ENCODE data around the gene PPP1R15A.

DNA sequence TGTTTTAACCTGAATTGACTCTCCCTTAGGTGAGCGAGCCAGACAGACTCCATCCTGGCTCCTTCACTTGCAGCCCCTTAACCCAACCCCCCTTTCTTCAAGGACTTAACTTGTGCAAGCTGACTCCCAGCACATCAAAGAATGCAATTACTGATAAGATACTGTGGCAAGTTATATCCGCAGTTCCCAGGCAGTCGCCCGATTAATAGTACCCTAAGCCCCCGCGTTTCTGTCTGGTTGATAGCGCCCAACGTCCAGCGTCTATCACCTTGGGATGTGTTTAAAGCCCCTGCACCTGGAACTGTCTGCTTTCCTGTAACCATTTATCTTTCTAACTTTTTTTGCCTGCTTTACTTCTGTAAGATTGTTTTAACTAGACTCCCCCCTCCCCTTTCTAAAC lies 42.1 kb upstream of the PPP1R15A start:
- TF ChIP-seq, protein P1, sequence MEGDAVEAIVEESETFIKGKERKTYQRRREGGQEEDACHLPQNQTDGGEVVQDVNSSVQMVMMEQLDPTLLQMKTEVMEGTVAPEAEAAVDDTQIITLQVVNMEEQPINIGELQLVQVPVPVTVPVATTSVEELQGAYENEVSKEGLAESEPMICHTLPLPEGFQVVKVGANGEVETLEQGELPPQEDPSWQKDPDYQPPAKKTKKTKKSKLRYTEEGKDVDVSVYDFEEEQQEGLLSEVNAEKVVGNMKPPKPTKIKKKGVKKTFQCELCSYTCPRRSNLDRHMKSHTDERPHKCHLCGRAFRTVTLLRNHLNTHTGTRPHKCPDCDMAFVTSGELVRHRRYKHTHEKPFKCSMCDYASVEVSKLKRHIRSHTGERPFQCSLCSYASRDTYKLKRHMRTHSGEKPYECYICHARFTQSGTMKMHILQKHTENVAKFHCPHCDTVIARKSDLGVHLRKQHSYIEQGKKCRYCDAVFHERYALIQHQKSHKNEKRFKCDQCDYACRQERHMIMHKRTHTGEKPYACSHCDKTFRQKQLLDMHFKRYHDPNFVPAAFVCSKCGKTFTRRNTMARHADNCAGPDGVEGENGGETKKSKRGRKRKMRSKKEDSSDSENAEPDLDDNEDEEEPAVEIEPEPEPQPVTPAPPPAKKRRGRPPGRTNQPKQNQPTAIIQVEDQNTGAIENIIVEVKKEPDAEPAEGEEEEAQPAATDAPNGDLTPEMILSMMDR (IDR thresholded peaks at IDR 0.05; ENCODE audit: low read length), result no peak
- no peak for TF ChIP-seq EZH2 (IDR thresholded peaks at IDR 0.05; ENCODE audit: borderline replicate concordance, low read length)
